CD4-positive, alpha-beta T cell (primary cell): ENCODE measurements around the gene AAK1. TPM values are rescaled to one million over a fixed set of nuclear protein-coding genes. Genes with fewer than 3 reads are reported as not detected.

Source experiments
- ATAC-seq: fragments of 200-7000 bp; cut with Tn5 transposase; one replicate; pipeline ENCODE4 v1.10.0; 2022; ENCODE audit warnings: mild to moderate bottlenecking; ENCODE audit not compliant: poor library complexity
- CTCF ChIA-PET: fragments of 350-600 bp; sonication (Branson Sonifier 250); formaldehyde crosslinking; loops from one replicate; lab custom pipeline; 2021; ENCODE audit warnings: antibody characterized with exemption, inconsistent platforms; lab: Charles Lee
- POLR2A ChIA-PET: fragments of 350-600 bp; sonication (Branson Sonifier 250); formaldehyde crosslinking; loops from one replicate; lab custom pipeline; 2021; ENCODE audit warnings: antibody characterized with exemption, inconsistent platforms; lab: Charles Lee
- DNase-seq, 14 experiments: peaks; one replicate each; pipeline ENCODE4 v3.0.0-alpha.2; 2013 to 2020; ENCODE audit warnings: mixed read lengths in 2 of 14
- H3K27ac ChIP-seq, 2 donors: one replicate each; pipeline versions ENCODE4 v1.5.1 to v1.7.0; 2013; ENCODE audit warnings: low read length in 2 of 2, low read depth in 1 of 2, mild to moderate bottlenecking in 1 of 2
- H3K27me3 ChIP-seq, 2 experiments: 1 replicate in 1 of 2; 2 replicates in 1 of 2; pipeline versions ENCODE4 v1.6.1 to v1.7.0; 2013; ENCODE audit warnings: low read length in 2 of 2, control low read depth in 1 of 2, mild to moderate bottlenecking in 1 of 2, moderate library complexity in 1 of 2; ENCODE audit not compliant: insufficient read depth in 2 of 2, control insufficient read depth in 1 of 2
- H3K36me3 ChIP-seq: one replicate; pipeline ENCODE4 v1.6.1; 2013; ENCODE audit warnings: low read length, control low read depth; ENCODE audit not compliant: insufficient read depth
- H3K4me1 ChIP-seq: one replicate; pipeline ENCODE4 v1.6.1; 2013; ENCODE audit warnings: low read length, control low read depth; ENCODE audit not compliant: insufficient read depth
- H3K4me3 ChIP-seq: one replicate; pipeline ENCODE4 v1.5.1; 2013; ENCODE audit warnings: mild to moderate bottlenecking, low read length, moderate library complexity
- H3K9me3 ChIP-seq, 2 experiments: 1 replicate in 1 of 2; 2 replicates in 1 of 2; pipeline versions ENCODE4 v1.6.1 to v1.7.0; 2013; ENCODE audit warnings: low read length in 2 of 2, mild to moderate bottlenecking in 2 of 2, control low read depth in 1 of 2, moderate library complexity in 1 of 2; ENCODE audit not compliant: control insufficient read depth in 1 of 2, insufficient read depth in 1 of 2
- H3K27ac Mint-ChIP-seq: one replicate; pipeline ENCODE4 v1.8.0; 2020; ENCODE audit warnings: mixed read lengths
- H3K27me3 Mint-ChIP-seq: one replicate; pipeline ENCODE4 v1.8.0; 2021; ENCODE audit warnings: mixed read lengths
- H3K36me3 Mint-ChIP-seq: one replicate; pipeline ENCODE4 v1.8.0; 2021; ENCODE audit warnings: low read depth, mixed read lengths
- H3K4me1 Mint-ChIP-seq: one replicate; pipeline ENCODE4 v1.8.0; 2021; ENCODE audit warnings: low read depth, mixed read lengths
- H3K4me3 Mint-ChIP-seq: one replicate; pipeline ENCODE4 v1.8.0; 2020; ENCODE audit warnings: mild to moderate bottlenecking, mixed read lengths
- H3K9me3 Mint-ChIP-seq: one replicate; pipeline ENCODE4 v1.8.0; 2020; ENCODE audit warnings: mixed read lengths
- CTCF ChIP-seq: fragments of 200-600 bp; IDR thresholded peaks from one replicate; pipeline ENCODE4 v1.8.0; 2022; ENCODE audit warnings: antibody characterized with exemption, mild to moderate bottlenecking
- intact Hi-C, 2 experiments: fragments of 100-400 bp; cut with DNase I in 1 of 2; cut with micrococcal nuclease in 1 of 2; formaldehyde crosslinking; loops; one replicate each; pipeline versions ENCODE4 v1.15.1 to v1.9.0; 2023 to 2025; cut with DNase I, micrococcal nuclease
- total RNA-seq, 174 experiments: library from RNA in 2 of 174; stranded (reverse) in 2 of 174; gene quantifications; one replicate each; pipeline ENCODE4 v1.2.3 and lab custom pipeline; 2021 to 2026

AAK1 gene
- total RNA-seq, 2 experiments from 2014 or later, result 201 to 208 TPM

- H3K27ac Mint-ChIP-seq, result no peak overlapping the region
- peaks cover 14% of the 10 kb centered on the region for H3K36me3 ChIP-seq
- H3K27me3 ChIP-seq, result no peaks in the 10 kb centered on the region
- ATAC-seq, result peak; percentile 64
- no peaks in the 10 kb centered on the region for H3K27me3 Mint-ChIP-seq
- no peak for TF ChIP-seq CTCF
- ChIA-PET CTCF (interaction anchor here (0.6 to 1.7 kb wide), 12 partner anchors 10 to 191 kb away, joined by 3 to 7 read pairs (median 3); partner anchors contain the start of gene NFU1), POLR2A (interaction anchor here (1.2 to 3.9 kb wide), 6 partner anchors 9 to 201 kb away, joined by 3 to 25 read pairs (median 5); partner anchors contain the start of gene GMCL1)
- intact Hi-C loops, result loop anchor here in 1 of 2 experiments (2.0 kb wide), 1 partner anchor 16 kb away; no protein-coding TSS in a partner anchor
- peaks cover 10% of the 10 kb centered on the region for H3K4me1 Mint-ChIP-seq
- H3K9me3 Mint-ChIP-seq, result no peaks in the 10 kb centered on the region
- DNase-seq, result peak in 3 of 14 experiments; percentile 21 to 53 (median 31)
- no peak overlapping the region for H3K4me3 Mint-ChIP-seq
- H3K4me3 ChIP-seq, result peak overlapping the region; percentile 31
- H3K4me1 ChIP-seq, result peaks cover 69% of the 10 kb centered on the region
- peaks cover 23% of the 10 kb centered on the region for H3K36me3 Mint-ChIP-seq
- H3K27ac ChIP-seq, result peak overlapping the region in 1 of 2 donors; percentile 47
- H3K9me3 ChIP-seq, result no peaks in the 10 kb centered on the region
These were observed 15.1 kb downstream of the AAK1 start for GRCh38 chr2:69628325-69629021.

GRCh38 chr2:69625078-69625795, 18.3 kb downstream of the AAK1 start:
- no peaks in the 10 kb centered on the region for H3K27me3 ChIP-seq
- H3K27me3 Mint-ChIP-seq, result no peaks in the 10 kb centered on the region
- peaks cover 6% of the 10 kb centered on the region for H3K36me3 ChIP-seq
- ATAC-seq (peak; percentile 37), DNase-seq (peak in 1 of 14 experiments; percentile 46)
- H3K9me3 ChIP-seq, result no peaks in the 10 kb centered on the region
- no peak overlapping the region for H3K4me3 Mint-ChIP-seq
- H3K4me1 ChIP-seq, result peaks cover 75% of the 10 kb centered on the region
- CTCF ChIA-PET, result no interaction called here
- H3K4me3 ChIP-seq, result no peak overlapping the region
- H3K27ac ChIP-seq, result no peak overlapping the region
- H3K27ac Mint-ChIP-seq, result no peak overlapping the region
- POLR2A ChIA-PET, result interaction anchor here (0.9 to 1.5 kb wide), 2 partner anchors 17 to 19 kb away, joined by 4 to 5 read pairs; partner anchors contain the start of gene AAK1
- peaks cover 7% of the 10 kb centered on the region for H3K36me3 Mint-ChIP-seq
- peaks cover 5% of the 10 kb centered on the region for H3K4me1 Mint-ChIP-seq
- intact Hi-C loops, result loop anchor here in 1 of 2 experiments (2.0 kb wide), 1 partner anchor 68 kb away; no protein-coding TSS in a partner anchor
- H3K9me3 Mint-ChIP-seq, result no peaks in the 10 kb centered on the region
- TF ChIP-seq CTCF, result no peak

- ATAC-seq (no peak), DNase-seq (no peak)
- Histone ChIP-seq H3K4me3 (no peak overlapping the region), H3K36me3 (peaks cover 6% of the 10 kb centered on the region), H3K9me3 (no peaks in the 10 kb centered on the region), H3K27me3 (no peaks in the 10 kb centered on the region), H3K27ac (no peak overlapping the region), H3K4me1 (peaks cover 77% of the 10 kb centered on the region)
- Mint-ChIP-seq H3K27ac (no peak overlapping the region), H3K9me3 (no peaks in the 10 kb centered on the region), H3K4me1 (peaks cover 5% of the 10 kb centered on the region), H3K36me3 (peaks cover 7% of the 10 kb centered on the region), H3K4me3 (no peak overlapping the region), H3K27me3 (no peaks in the 10 kb centered on the region)
- ChIA-PET POLR2A (interaction anchor here (0.9 to 1.5 kb wide), 2 partner anchors 17 to 20 kb away, joined by 4 to 5 read pairs; partner anchors contain the start of gene AAK1), CTCF (no interaction called here)
- TF ChIP-seq CTCF, result no peak
- intact Hi-C loops, result loop anchor here in 1 of 2 experiments (2.0 kb wide), 1 partner anchor 68 kb away; no protein-coding TSS in a partner anchor
These were observed 18.9 kb downstream of the AAK1 start for GRCh38 chr2:69624611-69625010.
